ENCODE measurements around the gene TUBG1. TPM values are rescaled to one million over a fixed set of nuclear protein-coding genes. Genes with fewer than 3 reads are reported as not detected.

Gene TUBG1
- total and polyA plus RNA-seq, 2 of the 8 experiments (the other 6 are each of a cell fraction or from before 2014, with no cell fraction given), result 109 to 208 TPM

DNA sequence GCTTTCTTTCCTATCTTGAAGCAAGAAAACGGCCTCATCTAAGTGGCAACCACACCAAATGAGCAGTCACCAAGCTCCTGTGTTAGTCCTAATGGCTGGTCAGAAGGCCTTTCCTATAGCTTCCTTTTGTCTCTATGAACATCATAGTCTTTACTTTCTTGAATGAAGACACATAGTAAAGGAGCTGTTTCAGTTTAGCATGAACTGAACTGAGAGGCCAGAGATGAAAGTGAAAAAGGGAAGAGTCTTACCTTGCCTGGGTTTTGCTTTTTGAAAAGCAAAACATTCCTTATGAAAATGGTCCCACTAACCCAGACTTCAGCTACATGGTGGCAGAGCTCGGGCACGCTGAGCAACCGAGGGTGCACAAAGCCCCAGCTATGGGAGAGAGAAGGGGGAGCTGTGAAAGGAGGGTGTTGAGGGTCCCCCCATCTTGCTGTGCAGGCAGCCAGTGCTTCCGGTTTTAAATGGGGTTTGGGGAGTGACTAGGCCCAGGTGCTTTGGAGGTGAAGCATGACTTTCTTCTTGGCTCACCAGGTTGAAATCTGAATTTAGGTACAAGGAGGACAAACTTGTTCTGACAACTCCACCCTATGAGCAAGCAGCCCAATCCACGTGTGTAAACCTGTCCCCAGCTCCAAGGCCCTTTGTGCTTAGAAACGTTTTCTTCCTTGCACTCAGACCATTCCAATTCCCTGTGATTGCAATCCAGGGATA is 22.8 kb upstream of the TUBG1 start:
- Histone ChIP-seq H2AK5ac (ENCODE audit: low read depth, low read length) (no peak overlapping the region), H3K27me3 (replicated peaks in 1 of 4; ENCODE audit: control insufficient read depth in 3 of 4, extremely low read depth in 1 of 4, insufficient read depth in 3 of 4, low read length in 3 of 4) (no peaks in the 10 kb centered on the region), H4K91ac (replicated peaks; ENCODE audit: insufficient read length, low read length) (no peak overlapping the region), H3K79me2 (ENCODE audit: control insufficient read depth in 1 of 2, insufficient read depth in 2 of 2, low read length in 2 of 2) (no peaks in the 10 kb centered on the region), H3K4ac (replicated peaks; ENCODE audit: insufficient read length, low read depth, low read length) (no peak overlapping the region), H3K4me2 (ENCODE audit: insufficient read depth in 1 of 2, low read depth in 2 of 2, low read length in 2 of 2) (no peak overlapping the region), H4K5ac (ENCODE audit: insufficient read length, low read depth, low read length) (no peak overlapping the region), H2AFZ (ENCODE audit: low read length) (no peak overlapping the region), H3K23me2 (ENCODE audit: low read depth, low read length) (no peaks in the 10 kb centered on the region), H3K9ac (replicated peaks in 1 of 4; ENCODE audit: extremely low read depth in 1 of 4, low read depth in 3 of 4, low read length in 3 of 4) (no peak overlapping the region), H3K27ac (ENCODE audit: low read depth, low read length) (no peak overlapping the region), H3K4me1 (replicated peaks in 1 of 4; ENCODE audit: control insufficient read depth in 3 of 4, insufficient read depth in 4 of 4, low read length in 3 of 4) (no peaks in the 10 kb centered on the region), H3K36me3 (ENCODE audit: control insufficient read depth in 2 of 4, insufficient read depth in 4 of 4, low read length in 3 of 4) (peaks cover 14 to 55% (median 32%) of the 10 kb centered on the region in 4 experiments), H2BK15ac (ENCODE audit: low read length) (no peak overlapping the region), H4K20me1 (replicated peaks in 1 of 2; ENCODE audit: control insufficient read depth in 1 of 2, insufficient read depth in 2 of 2, low read length in 2 of 2) (peaks cover 0 to 2% of the 10 kb centered on the region in 2 experiments), H3K79me1 (ENCODE audit: low read depth, low read length) (no peaks in the 10 kb centered on the region), H3K56ac (replicated peaks; ENCODE audit: insufficient read length, low read depth, low read length) (no peak overlapping the region), H3K18ac (ENCODE audit: extremely low read depth, low read length) (no peak overlapping the region), H3K4me3 (ENCODE audit: extremely low read depth in 1 of 4, insufficient read depth in 2 of 4, low read depth in 3 of 4, low read length in 4 of 4) (no peak overlapping the region), H2BK5ac (ENCODE audit: low read depth, low read length) (no peak overlapping the region), H2BK120ac (replicated peaks; ENCODE audit: low read depth, low read length) (no peak overlapping the region), H3K23ac (ENCODE audit: insufficient read length) (no peak overlapping the region), H3K14ac (ENCODE audit: insufficient read length) (no peak overlapping the region), H2BK12ac (ENCODE audit: low read depth, low read length) (no peak overlapping the region), H4K8ac (ENCODE audit: extremely low read depth, insufficient read depth, low read length) (no peak overlapping the region), H2BK20ac (ENCODE audit: low read length) (no peak overlapping the region), H3K9me3 (ENCODE audit: insufficient read depth in 2 of 2, low read depth in 1 of 2, low read length in 1 of 2) (no peaks in the 10 kb centered on the region)
- no peak for DNase-seq (ENCODE audit: low read depth in 1 of 2, low spot score in 2 of 2)
- ChIA-PET CTCF (ENCODE audit: partially characterized antibody) (interaction anchor here (0.8 to 1.9 kb wide), 7 partner anchors 8 to 112 kb away, joined by 3 to 4 read pairs (median 4); partner anchors contain the start of genes PSMC3IP and RETREG3), POLR2A (ENCODE audit: partially characterized antibody) (interaction anchor here (1.3 to 1.4 kb wide), 2 partner anchors 9 to 13 kb away, joined by 3 read pairs; no protein-coding TSS in a partner anchor)
- no peak for FAIRE-seq
- WGBS, 2 experiments (ENCODE audit: extremely low coverage in 1 of 2, insufficient coverage in 1 of 2, insufficient read length in 1 of 2, insufficient replicate concordance in 2 of 2, low coverage in 1 of 2, low lambda C conversion rate in 2 of 2, missing lambda C conversion rate in 1 of 2), result 91% methylated on average over 7 of the region's 7 CpGs; no CpG with 5 or more reads in 1 of the 2 experiments
- no peak for TF ChIP-seq EP300 (IDR thresholded peaks at IDR 0.05; ENCODE audit: borderline replicate concordance in 1 of 2, low read depth in 2 of 2, low read length in 2 of 2)
- TF ChIP-seq TAF1 (IDR thresholded peaks at IDR 0.05; ENCODE audit: low read depth, low read length), result no peak
- no peak for TF ChIP-seq SIN3A (conservative IDR thresholded peaks at IDR 0.05 in 1 of 2, IDR thresholded peaks at IDR 0.05 in 1 of 2; ENCODE audit: low read depth in 1 of 2, low read length in 2 of 2)
- TF ChIP-seq SIRT6 (IDR thresholded peaks at IDR 0.05; ENCODE audit: low read length), result no peak
- no peak for TF ChIP-seq GTF2F1 (IDR thresholded peaks at IDR 0.05; ENCODE audit: borderline replicate concordance, low read depth, low read length)
- TF ChIP-seq RXRA (IDR thresholded peaks at IDR 0.05; ENCODE audit: insufficient read depth, low read depth, low read length), result no peak
- TF ChIP-seq KDM1A (IDR thresholded peaks at IDR 0.05; ENCODE audit: borderline replicate concordance, low read length), result no peak
- no peak for TF ChIP-seq RFX5 (IDR thresholded peaks at IDR 0.05; ENCODE audit: borderline replicate concordance, low read depth, low read length)
- no peak for TF ChIP-seq TBP (IDR thresholded peaks at IDR 0.05; ENCODE audit: low read depth, low read length)
- no peak for TF ChIP-seq YY1 (IDR thresholded peaks at IDR 0.05; ENCODE audit: low read depth, low read length)
- no peak for TF ChIP-seq SRF (IDR thresholded peaks at IDR 0.05; ENCODE audit: low read depth, low read length)

Measured in H1 (cell line).